ENCODE measurements around the gene BCR. TPM values are rescaled to one million over a fixed set of nuclear protein-coding genes. Genes with fewer than 3 reads are reported as not detected.

Gene BCR
- total and polyA plus RNA-seq, 2 of the 8 experiments (the other 6 are each of a cell fraction or from before 2014, with no cell fraction given): 66.7 to 130 TPM

GRCh38 chr22:23204125-23204488 is 23.8 kb downstream of the BCR start:
- Histone ChIP-seq H3K4me1 (replicated peaks in 1 of 4; ENCODE audit: control insufficient read depth in 3 of 4, insufficient read depth in 4 of 4, low read length in 3 of 4) (peaks cover 0 to 19% (median 4%) of the 10 kb centered on the region in 4 experiments; a peak in 4 of 7 replicates), H2BK5ac (ENCODE audit: low read depth, low read length) (peak overlapping the region; percentile 67; the same call in 1 of the 2 replicates), H3K23ac (ENCODE audit: insufficient read length) (no peak overlapping the region), H2BK120ac (replicated peaks; ENCODE audit: low read depth, low read length) (no peak overlapping the region), H3K18ac (ENCODE audit: extremely low read depth, low read length) (no peak overlapping the region), H3K9me3 (ENCODE audit: insufficient read depth in 2 of 2, low read depth in 1 of 2, low read length in 1 of 2) (no peaks in the 10 kb centered on the region), H2BK12ac (ENCODE audit: low read depth, low read length) (no peak overlapping the region), H3K4ac (replicated peaks; ENCODE audit: insufficient read length, low read depth, low read length) (no peak overlapping the region), H4K8ac (ENCODE audit: extremely low read depth, insufficient read depth, low read length) (no peak overlapping the region), H3K79me1 (ENCODE audit: low read depth, low read length) (peaks cover 31% of the 10 kb centered on the region), H4K5ac (ENCODE audit: insufficient read length, low read depth, low read length) (no peak overlapping the region), H2AK5ac (ENCODE audit: low read depth, low read length) (peak overlapping the region; percentile 95), H2AFZ (ENCODE audit: low read length) (no peak overlapping the region), H3K79me2 (ENCODE audit: control insufficient read depth in 1 of 2, insufficient read depth in 2 of 2, low read length in 2 of 2) (peaks cover 16 to 94% of the 10 kb centered on the region in 2 experiments), H3K36me3 (ENCODE audit: control insufficient read depth in 2 of 4, insufficient read depth in 4 of 4, low read length in 3 of 4) (0 out of 8 replicates have a peak, but pooled peaks cover 0 to 6% (median 0%) of the 10 kb centered on the region in 4 experiments), H2BK15ac (ENCODE audit: low read length) (no peak overlapping the region), H3K27ac (ENCODE audit: low read depth, low read length) (no peak overlapping the region), H4K20me1 (replicated peaks in 1 of 2; ENCODE audit: control insufficient read depth in 1 of 2, insufficient read depth in 2 of 2, low read length in 2 of 2) (peaks cover 23 to 40% of the 10 kb centered on the region in 2 experiments), H3K14ac (ENCODE audit: insufficient read length) (no peak overlapping the region), H3K56ac (replicated peaks; ENCODE audit: insufficient read length, low read depth, low read length) (no peak overlapping the region), H2BK20ac (ENCODE audit: low read length) (no peak overlapping the region), H3K4me3 (ENCODE audit: extremely low read depth in 1 of 4, insufficient read depth in 2 of 4, low read depth in 3 of 4, low read length in 4 of 4) (no peak overlapping the region), H3K4me2 (ENCODE audit: insufficient read depth in 1 of 2, low read depth in 2 of 2, low read length in 2 of 2) (no peak overlapping the region), H4K91ac (replicated peaks; ENCODE audit: insufficient read length, low read length) (no peak overlapping the region), H3K9ac (replicated peaks in 1 of 4; ENCODE audit: extremely low read depth in 1 of 4, low read depth in 3 of 4, low read length in 3 of 4) (no peak overlapping the region), H3K27me3 (replicated peaks in 1 of 4; ENCODE audit: control insufficient read depth in 3 of 4, extremely low read depth in 1 of 4, insufficient read depth in 3 of 4, low read length in 3 of 4) (no peaks in the 10 kb centered on the region), H3K23me2 (ENCODE audit: low read depth, low read length) (peaks cover 2% of the 10 kb centered on the region; the same call in 1 of the 2 replicates)
- ChIA-PET CTCF (ENCODE audit: partially characterized antibody) (interaction anchor here (0.6 to 1.4 kb wide), 2 partner anchors 10 to 47 kb away, joined by 3 to 4 read pairs; no protein-coding TSS in a partner anchor), POLR2A (ENCODE audit: partially characterized antibody) (interaction anchor here (0.9 to 1.4 kb wide), 5 partner anchors 9 to 38 kb away, joined by 3 read pairs; no protein-coding TSS in a partner anchor)
- FAIRE-seq (no peak), DNase-seq (ENCODE audit: low read depth in 1 of 2, low spot score in 2 of 2) (no peak)
- WGBS, 2 experiments (ENCODE audit: extremely low coverage in 1 of 2, insufficient coverage in 1 of 2, insufficient read length in 1 of 2, insufficient replicate concordance in 2 of 2, low coverage in 1 of 2, low lambda C conversion rate in 2 of 2, missing lambda C conversion rate in 1 of 2): 92% methylated on average over 11 of the region's 11 CpGs; no CpG with 5 or more reads in 1 of the 2 experiments
- TF ChIP-seq EGR1 (IDR thresholded peaks at IDR 0.05; ENCODE audit: borderline replicate concordance, low read depth, low read length): no peak

All from H1 (cell line).